CD4-positive, alpha-beta T cell treated with Interleukin-6 for 4 hours (primary cell): ENCODE data around the gene ENO4.

ENCODE experiments used
- DNase-seq: peaks from one replicate; pipeline ENCODE4 v3.0.0-alpha.2; 2020; ENCODE audit warnings: mixed read lengths

ENO4 gene

DNA sequence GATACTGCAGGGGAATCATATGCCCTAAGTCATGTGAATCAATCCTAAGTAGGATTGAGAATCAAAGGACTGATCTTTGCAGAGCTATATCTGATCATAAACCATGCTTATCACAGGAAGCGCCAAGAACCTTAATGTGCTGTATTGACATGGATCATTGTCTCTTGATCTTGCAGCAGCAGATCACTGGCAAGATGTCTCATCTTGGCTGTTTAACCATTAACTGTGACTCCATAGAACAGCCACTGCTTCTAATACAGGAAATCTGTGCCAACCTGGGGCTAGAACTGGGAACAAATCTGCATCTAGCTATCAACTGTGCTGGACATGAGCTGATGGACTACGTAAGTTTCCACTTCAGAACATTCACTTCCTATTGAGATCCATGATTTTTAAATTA, 21.6 kb downstream of the ENO4 start:
- DNase-seq: no peak

GRCh38 chr10:116873134-116873533, 23.8 kb downstream of the ENO4 start:
- no peak for DNase-seq

- DNase-seq: no peak
These were observed 26.6 kb downstream of the ENO4 start for GRCh38 chr10:116875897-116876296.

DNA sequence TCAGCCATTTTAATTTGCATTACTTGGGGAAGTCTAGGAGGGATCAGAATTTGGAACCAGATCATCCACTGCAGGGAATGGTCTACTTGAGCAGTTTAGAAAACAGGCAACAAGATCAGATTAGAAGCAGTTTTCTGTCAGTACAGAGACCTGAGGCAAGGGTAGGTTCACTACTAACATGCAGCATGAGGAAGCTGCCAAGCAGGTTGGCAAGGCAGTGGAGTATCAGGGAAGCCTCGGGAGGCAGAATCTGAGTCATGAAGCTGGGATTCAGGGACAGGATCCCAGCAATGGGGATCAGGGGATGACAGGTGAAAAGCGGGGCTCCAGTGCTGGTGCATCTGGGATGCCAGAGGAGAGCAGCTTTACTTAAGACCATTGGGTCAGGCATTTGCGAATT, 28.1 kb downstream of the ENO4 start:
- no peak for DNase-seq

- no peak for DNase-seq
These were observed 28.8 kb downstream of the ENO4 start for GRCh38 chr10:116878123-116878522.

GRCh38 chr10:116879817-116880216, 30.5 kb downstream of the ENO4 start:
- DNase-seq: no peak

DNA sequence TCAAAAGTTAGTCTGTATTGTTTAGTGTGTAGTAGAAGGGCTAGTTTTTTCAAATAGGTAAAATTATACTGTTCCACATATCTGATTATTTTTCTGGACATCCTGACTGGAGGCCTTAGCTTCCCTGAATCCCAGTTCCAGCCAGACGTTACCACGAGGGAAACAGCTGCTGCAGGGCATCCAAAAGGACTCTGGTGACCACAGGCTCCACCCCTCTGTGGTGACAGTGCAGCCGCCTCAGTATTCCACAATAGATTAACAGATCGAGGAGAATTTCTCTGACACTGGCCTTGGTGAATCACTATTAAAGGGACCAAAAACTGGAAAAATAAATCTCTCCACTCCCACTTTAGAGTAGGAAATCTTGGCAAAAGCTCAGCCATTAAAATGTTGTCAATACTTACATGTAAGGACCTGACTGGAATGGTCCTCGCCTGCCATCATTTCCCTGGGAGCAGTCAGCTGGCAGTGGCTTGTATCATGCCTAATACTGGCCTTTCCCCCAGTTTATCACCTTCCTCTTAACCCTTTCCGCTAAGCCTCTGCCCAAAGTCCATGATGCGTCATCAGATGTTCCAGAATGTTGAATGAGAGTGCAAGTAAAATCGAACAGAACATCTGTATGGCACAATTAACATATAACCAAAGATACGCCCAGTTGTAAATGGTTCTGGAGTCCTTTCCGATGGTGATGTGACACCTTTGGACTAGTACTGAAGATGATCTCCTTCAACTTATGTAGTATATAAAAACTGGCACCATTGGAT, 31.6 kb downstream of the ENO4 start:
- DNase-seq: no peak

- DNase-seq: no peak
These were observed 33.3 kb downstream of the ENO4 start for GRCh38 chr10:116882639-116883038.

GRCh38 chr10:116886772-116887171, 37.5 kb downstream of the ENO4 start:
- DNase-seq: no peak

DNA sequence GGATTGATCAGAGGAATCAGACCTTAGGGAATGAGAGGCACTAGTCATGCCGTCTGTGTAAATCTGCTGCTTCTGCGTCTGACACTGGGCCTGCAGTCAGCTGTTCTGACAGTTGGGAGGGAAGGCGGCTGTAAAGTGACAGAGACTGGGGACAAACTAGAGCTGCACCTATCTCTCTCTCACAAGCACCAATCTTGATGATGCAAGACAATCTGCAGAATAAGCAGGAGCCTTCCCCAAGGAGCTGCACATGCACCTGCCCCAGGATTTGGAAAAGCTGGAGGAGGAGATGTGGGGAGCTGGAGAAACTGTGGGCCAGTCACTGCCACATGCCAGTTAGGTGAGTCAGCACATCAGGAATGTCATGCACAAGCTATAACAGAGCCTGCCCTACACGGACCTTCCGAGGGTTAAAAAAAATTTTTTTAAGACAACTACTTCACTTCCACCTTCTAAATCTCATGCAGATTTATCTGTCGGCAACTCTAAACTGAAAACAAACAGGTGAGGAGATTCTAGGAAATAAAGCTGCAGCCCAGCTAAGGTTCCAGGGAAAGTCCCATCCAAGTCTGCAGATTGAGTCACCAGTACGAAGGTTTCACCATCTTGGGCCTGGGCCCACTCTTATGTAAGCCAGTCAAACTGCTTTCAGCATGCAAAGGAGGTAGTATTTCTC, 39.2 kb downstream of the ENO4 start:
- DNase-seq: no peak

DNA sequence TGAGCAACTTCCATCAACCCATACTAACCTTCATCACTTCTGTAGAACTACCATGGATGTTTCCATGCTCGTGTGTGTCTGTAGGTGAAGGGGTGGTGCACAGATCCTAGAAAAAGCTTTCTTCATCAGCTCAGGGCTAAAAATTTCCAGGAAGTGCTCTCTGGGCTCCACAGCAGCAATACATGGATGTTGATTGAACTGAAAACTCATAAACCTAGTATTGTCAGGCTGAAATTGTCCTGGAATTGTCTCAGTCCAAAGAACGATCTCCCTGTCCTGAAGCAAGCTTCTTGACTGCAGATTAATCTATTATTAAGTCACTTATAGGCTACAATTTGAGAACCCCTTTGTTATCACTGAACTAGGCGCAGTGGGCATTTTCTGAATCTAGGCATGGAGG, 39.8 kb downstream of the ENO4 start:
- DNase-seq: no peak

- DNase-seq: no peak
These were observed 41.9 kb downstream of the ENO4 start for GRCh38 chr10:116891208-116891607.

- no peak for DNase-seq
These were observed 43.8 kb downstream of the ENO4 start for GRCh38 chr10:116892907-116893685.

DNA sequence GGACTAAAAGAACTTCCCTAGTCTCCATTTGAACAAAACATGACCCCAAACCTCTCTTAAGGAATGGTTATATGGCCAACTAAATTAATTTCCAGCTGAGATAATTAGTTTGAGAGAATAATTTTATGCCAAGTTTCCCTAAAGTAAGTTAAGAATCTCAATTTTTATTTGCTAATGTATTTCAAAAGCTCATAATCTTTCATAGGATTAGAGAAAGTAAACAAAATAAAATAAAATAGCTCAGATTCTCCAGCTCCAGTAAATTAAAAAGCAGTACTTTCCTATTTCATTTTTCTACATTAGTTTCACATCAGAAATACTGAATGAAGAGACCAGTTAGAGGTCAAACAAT, 44.4 kb downstream of the ENO4 start:
- DNase-seq: no peak

DNA sequence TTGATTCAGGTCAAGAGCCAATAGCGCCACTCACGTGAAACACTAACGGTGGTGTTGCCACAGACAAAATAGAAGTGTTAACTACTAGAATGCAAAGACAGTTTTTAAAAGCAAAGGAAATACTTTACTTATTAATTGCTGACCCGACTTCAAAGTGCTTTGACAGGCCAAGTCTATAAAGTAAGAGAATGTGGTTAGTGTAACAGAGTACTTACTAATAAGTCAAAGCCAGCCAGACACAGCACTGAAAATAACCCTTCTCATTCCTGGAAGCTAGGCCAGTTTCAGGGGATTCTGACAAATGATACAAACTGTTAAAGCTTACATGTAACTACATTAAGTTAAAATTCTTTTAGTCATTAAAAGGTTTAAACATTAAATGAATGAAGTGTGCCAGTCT, 50.3 kb downstream of the ENO4 start:
- DNase-seq: no peak

GRCh38 chr10:116905845-116906210, 56.5 kb downstream of the ENO4 start:
- DNase-seq: no peak

GRCh38 chr10:116907245-116907987, 58.1 kb downstream of the ENO4 start:
- no peak for DNase-seq

GRCh38 chr10:116909307-116909706, 60.0 kb downstream of the ENO4 start:
- no peak for DNase-seq

- no peak for DNase-seq
These were observed 61.6 kb downstream of the ENO4 start for GRCh38 chr10:116910910-116911309.

- DNase-seq: no peak
These were observed 62.9 kb downstream of the ENO4 start for GRCh38 chr10:116912162-116912561.

GRCh38 chr10:116913695-116914094, 64.4 kb downstream of the ENO4 start:
- no peak for DNase-seq

- DNase-seq: no peak
These were observed 66.0 kb downstream of the ENO4 start for GRCh38 chr10:116915340-116915739.

- DNase-seq: no peak
These were observed 68.2 kb downstream of the ENO4 start for GRCh38 chr10:116917481-116917880.
